Nephron progenitor cell (in vitro differentiated cells): ENCODE data around the gene FN1.

Experiments
- DNase-seq: peaks from one replicate; pipeline ENCODE4 v3.0.0; 2021
- H3K27ac Mint-ChIP-seq: 2 replicates; pipeline ENCODE4 v1.8.0; 2021; ENCODE audit warnings: mild to moderate bottlenecking, moderate library complexity, mixed read lengths
- H3K27me3 Mint-ChIP-seq: 2 replicates; pipeline ENCODE4 v1.8.0; 2021; ENCODE audit warnings: mild to moderate bottlenecking, low read depth, mixed read lengths; ENCODE audit not compliant: poor library complexity
- H3K36me3 Mint-ChIP-seq: 2 replicates; pipeline ENCODE4 v1.8.0; 2021; ENCODE audit warnings: low read depth, mixed read lengths
- H3K4me1 Mint-ChIP-seq: 2 replicates; pipeline ENCODE4 v1.8.0; 2021; ENCODE audit warnings: mixed read lengths
- H3K4me3 Mint-ChIP-seq: 2 replicates; pipeline ENCODE4 v1.8.0; 2021; ENCODE audit warnings: mild to moderate bottlenecking, moderate library complexity, mixed read lengths
- H3K9me3 Mint-ChIP-seq: 2 replicates; pipeline ENCODE4 v1.8.0; 2021; ENCODE audit warnings: mild to moderate bottlenecking, moderate library complexity, mixed read lengths
- TF ChIP-seq, protein P1 (sequence below): fragments of 200-600 bp; sonication (generic); IDR thresholded peaks from 2 replicates; pipeline ENCODE4 v1.5.0; 2021; ENCODE audit warnings: antibody characterized with exemption

FN1 gene

DNA sequence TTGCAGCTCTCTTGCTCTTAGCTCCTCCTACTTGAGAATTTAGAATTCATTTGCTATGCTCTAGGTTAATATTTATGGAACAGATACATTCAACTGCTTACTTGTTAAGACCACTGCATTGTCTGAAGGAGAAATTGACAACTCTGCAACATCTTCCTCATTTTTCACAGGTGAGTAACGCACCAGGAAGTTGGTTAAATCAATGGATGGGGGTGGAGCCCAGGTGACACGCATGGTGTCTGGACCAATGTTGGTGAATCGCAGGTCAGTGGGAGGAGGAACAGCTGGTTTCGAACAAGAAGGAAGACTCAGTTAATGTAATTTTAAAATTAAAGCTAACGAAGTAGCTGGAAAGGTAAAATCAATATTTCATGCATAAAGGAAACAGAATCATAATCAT lies 44.3 kb downstream of the FN1 start:
- Mint-ChIP-seq H3K4me1 (peaks cover 6% of the 10 kb centered on the region), H3K27ac (no peak overlapping the region), H3K27me3 (no peaks in the 10 kb centered on the region), H3K9me3 (no peaks in the 10 kb centered on the region), H3K4me3 (no peak overlapping the region), H3K36me3 (peaks cover 72% of the 10 kb centered on the region)
- no peak for DNase-seq
- TF ChIP-seq, protein P1, sequence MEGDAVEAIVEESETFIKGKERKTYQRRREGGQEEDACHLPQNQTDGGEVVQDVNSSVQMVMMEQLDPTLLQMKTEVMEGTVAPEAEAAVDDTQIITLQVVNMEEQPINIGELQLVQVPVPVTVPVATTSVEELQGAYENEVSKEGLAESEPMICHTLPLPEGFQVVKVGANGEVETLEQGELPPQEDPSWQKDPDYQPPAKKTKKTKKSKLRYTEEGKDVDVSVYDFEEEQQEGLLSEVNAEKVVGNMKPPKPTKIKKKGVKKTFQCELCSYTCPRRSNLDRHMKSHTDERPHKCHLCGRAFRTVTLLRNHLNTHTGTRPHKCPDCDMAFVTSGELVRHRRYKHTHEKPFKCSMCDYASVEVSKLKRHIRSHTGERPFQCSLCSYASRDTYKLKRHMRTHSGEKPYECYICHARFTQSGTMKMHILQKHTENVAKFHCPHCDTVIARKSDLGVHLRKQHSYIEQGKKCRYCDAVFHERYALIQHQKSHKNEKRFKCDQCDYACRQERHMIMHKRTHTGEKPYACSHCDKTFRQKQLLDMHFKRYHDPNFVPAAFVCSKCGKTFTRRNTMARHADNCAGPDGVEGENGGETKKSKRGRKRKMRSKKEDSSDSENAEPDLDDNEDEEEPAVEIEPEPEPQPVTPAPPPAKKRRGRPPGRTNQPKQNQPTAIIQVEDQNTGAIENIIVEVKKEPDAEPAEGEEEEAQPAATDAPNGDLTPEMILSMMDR = no peak

DNA sequence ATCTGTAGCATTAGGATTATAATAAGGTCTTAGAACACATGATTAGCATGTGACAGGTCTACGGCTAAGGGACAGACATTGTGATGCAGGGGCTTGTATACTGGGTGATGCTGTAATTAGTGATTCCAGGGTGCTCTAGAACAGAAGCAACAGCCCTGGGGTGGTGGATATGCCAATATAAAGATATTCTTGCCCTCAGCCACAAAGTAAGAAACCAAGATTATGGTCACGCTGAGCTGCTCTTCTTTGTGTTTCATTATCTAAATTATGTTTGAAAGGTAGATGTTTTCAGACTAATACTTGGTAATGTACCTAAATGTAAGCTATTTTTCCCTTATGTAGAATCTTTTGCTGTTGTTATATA lies 45.3 kb downstream of the FN1 start:
- H3K27ac Mint-ChIP-seq = no peak overlapping the region
- no peak for DNase-seq
- H3K9me3 Mint-ChIP-seq = no peaks in the 10 kb centered on the region
- TF ChIP-seq, protein P1 = no peak
- H3K4me3 Mint-ChIP-seq = no peak overlapping the region
- peaks cover 6% of the 10 kb centered on the region for H3K4me1 Mint-ChIP-seq
- H3K27me3 Mint-ChIP-seq = no peaks in the 10 kb centered on the region
- peaks cover 74% of the 10 kb centered on the region for H3K36me3 Mint-ChIP-seq

DNA sequence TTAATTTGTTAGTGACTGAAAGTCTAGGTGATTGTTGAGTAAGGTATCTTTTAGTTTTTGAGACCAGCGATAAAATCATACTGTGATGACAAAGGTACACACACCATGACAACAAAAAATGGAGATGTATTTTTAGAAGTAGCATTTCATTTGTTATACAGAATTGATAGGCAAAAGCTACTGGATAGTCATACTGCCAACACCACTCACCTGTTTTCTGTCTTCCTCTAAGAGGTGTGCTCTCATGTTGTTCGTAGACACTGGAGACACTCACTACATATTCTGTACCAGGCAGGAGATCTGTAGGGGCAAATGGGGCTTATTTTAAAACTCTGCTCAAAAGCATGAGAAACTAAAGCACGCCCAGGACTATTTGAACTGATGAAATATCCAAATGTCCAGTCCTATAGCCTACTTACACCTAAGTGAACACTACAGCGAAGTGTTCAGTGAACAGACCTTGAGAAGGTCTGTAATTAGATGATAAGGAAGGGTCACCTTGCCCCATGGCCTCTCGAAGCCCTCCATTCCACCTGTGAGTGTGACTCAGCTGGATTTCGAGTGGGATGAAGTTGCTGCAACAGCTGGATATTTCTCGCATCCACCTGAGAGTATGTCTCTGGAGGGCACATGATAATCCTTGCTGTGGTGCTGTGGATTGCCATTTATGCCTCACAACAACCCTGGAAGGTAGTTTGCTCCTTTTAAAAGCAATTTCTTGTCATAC lies 47.7 kb downstream of the FN1 start:
- H3K9me3 Mint-ChIP-seq = no peaks in the 10 kb centered on the region
- TF ChIP-seq, protein P1 = no peak

DNA sequence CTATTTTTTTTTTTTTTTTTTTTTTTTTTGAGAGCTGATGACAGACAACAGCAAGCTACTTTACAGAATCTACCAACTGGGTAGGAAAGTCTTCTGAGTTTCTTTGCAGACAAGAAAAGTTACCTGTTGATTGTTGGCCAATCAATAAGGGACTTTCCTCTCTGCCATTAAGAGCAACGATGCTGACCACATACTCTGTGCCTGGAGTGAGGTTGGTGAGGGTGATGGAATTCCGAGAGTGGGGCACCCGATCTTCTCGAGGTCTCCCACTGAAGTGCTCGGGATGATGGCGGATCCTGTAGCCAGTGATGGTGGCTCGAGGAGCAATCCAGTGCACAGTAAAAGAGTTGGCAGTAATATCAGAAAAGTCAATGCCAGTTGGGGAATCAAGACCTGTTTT lies 49.3 kb downstream of the FN1 start:
- H3K9me3 Mint-ChIP-seq = no peaks in the 10 kb centered on the region
- TF ChIP-seq, protein P1 = no peak
- no peak overlapping the region for H3K27ac Mint-ChIP-seq
- no peak for DNase-seq
- no peak overlapping the region for H3K4me3 Mint-ChIP-seq
- H3K36me3 Mint-ChIP-seq = peaks cover 80% of the 10 kb centered on the region
- H3K27me3 Mint-ChIP-seq = no peaks in the 10 kb centered on the region
- no peaks in the 10 kb centered on the region for H3K4me1 Mint-ChIP-seq

More for the DNA sequence above, 47.7 kb downstream of the FN1 start:
- Mint-ChIP-seq H3K27me3 (no peaks in the 10 kb centered on the region), H3K36me3 (peaks cover 80% of the 10 kb centered on the region), H3K4me3 (no peak overlapping the region), H3K27ac (no peak overlapping the region), H3K4me1 (peaks cover 5% of the 10 kb centered on the region)
- DNase-seq = no peak

DNA sequence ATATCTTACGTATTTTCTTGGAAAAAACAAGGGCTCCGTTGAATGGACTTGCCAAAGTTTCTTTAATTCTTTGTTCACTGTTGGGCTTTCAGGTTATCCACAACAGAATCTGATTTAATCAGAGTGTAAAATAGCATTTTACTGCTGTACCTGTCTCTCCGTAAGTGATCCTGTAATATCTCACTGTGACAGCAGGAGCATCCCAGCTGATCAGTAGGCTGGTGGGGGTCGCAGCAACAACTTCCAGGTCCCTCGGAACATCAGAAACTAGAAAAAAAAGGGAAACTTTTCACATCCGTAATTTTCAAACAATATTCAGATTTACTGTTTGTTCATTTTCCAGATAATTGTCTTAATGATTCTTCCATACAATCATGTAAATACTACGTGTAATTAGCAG lies 51.2 kb downstream of the FN1 start:
- H3K4me3 Mint-ChIP-seq = no peak overlapping the region
- H3K27me3 Mint-ChIP-seq = no peaks in the 10 kb centered on the region
- peaks cover 77% of the 10 kb centered on the region for H3K36me3 Mint-ChIP-seq
- H3K9me3 Mint-ChIP-seq = no peaks in the 10 kb centered on the region
- no peak overlapping the region for H3K27ac Mint-ChIP-seq
- no peaks in the 10 kb centered on the region for H3K4me1 Mint-ChIP-seq
- TF ChIP-seq, protein P1 = no peak
- no peak for DNase-seq

DNA sequence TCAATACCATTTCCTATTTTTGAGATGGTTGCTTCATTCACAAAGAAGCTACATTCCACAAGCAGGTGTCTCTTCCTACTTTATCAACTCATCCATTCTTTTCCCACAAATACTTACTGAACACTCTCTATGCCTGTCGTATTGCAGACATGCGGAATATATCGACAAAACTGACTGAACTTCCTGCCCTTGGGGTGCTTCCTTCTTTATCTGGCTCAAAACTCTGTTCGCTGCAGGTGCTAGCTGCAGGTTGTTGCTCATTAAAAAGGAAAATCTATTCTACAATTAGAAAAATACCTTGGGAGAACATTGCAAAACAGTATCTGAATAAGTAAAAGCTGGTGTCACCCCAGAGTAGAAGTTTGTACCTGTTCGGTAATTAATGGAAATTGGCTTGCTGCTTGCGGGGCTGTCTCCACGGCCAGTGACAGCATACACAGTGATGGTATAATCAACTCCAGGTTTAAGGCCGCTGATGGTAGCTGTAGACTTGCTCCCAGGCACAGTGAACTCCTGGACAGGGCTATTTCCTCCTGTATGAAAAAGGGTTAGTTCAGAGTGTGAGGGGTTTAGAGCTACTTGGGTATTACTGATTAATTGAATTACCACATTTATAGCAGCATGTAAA lies 52.1 kb downstream of the FN1 start:
- no peaks in the 10 kb centered on the region for H3K4me1 Mint-ChIP-seq
- H3K4me3 Mint-ChIP-seq = no peak overlapping the region
- TF ChIP-seq, protein P1 = no peak
- H3K27ac Mint-ChIP-seq = no peak overlapping the region
- no peak for DNase-seq
- H3K9me3 Mint-ChIP-seq = no peaks in the 10 kb centered on the region
- peaks cover 84% of the 10 kb centered on the region for H3K36me3 Mint-ChIP-seq
- no peaks in the 10 kb centered on the region for H3K27me3 Mint-ChIP-seq
